Fibroblast of pulmonary artery (primary cell): ENCODE measurements around the gene GIMAP7.
"Not testable (repeated sequence)": the region's sequence is repeated elsewhere in the genome, so short reads cannot be mapped to it uniquely, and the experiment has no call there.

Source experiments
- DNase-seq: peaks from one replicate; pipeline ENCODE4 v3.0.0-alpha.2; 2010; ENCODE audit warnings: low read depth
- H3K4me3 ChIP-seq: replicated peaks from 2 replicates; pipeline ENCODE4 v1.5.1; 2011; ENCODE audit warnings: low read depth, mild to moderate bottlenecking, control low read depth, low read length, moderate library complexity
- CTCF ChIP-seq: IDR thresholded peaks from 2 replicates; pipeline ENCODE4 v1.5.1; 2011; ENCODE audit warnings: mild to moderate bottlenecking, control low read depth, low read length, inconsistent platforms; ENCODE audit errors: missing control alignments

GIMAP7 gene

DNA sequence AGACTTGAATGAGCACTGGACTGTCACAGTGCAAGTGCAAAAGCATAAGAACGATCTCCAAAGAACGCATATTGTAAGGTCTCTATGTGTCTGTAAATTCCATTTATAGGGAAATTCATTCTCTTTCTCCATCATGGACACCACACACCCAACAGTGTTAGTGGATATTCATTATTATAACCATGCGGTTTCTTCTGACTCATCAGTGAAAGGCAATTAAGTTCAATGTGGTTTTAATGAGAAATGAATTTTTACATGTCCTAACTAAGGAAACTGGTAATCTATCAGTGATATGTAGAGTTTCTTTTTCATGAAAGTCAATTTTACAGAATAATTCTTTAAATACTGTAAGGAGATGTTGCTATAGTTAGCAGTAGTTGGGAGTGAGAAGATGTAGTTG lies 38.4 kb upstream of the GIMAP7 start:
- no peak for TF ChIP-seq CTCF
- H3K4me3 ChIP-seq: no peak overlapping the region

GRCh38 chr7:150476819-150477631 lies 37.6 kb upstream of the GIMAP7 start:
- DNase-seq: no peak

More for the DNA sequence above, 38.4 kb upstream of the GIMAP7 start:
- DNase-seq: no peak

DNA sequence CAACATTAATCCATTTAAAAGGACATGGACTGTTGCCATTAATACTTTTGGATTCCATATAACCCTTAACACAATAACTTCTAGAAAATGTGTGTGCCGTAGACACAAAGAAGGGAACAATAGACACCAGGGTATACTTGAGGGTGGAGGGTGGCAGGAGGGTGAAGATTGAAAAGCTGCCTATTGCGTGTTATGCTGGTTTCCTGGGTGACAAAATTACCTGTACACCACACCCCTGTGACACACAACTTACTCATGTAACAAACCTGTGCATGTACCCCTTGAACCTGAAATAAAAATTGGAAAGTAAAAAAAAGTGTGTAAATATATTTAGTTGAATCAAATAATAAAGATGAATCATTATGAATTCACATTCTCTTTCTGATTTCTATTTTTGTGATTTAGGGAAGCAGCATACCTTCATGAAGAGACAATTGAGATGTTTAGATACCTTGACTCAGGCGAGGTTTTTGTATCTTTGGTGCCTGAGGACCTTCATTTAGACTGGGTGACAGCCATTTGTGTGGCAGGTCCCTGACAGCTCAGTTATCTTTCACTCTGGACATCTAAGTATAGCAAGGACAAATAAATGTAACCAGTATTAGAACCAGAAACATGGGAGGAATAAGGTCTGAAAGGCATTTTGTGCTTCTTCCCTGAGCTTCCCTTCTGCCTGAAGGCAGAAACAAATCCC lies 35.5 kb upstream of the GIMAP7 start:
- no peak overlapping the region for H3K4me3 ChIP-seq
- DNase-seq: no peak
- TF ChIP-seq CTCF: no peak

More at GRCh38 chr7:150476819-150477631, 37.6 kb upstream of the GIMAP7 start:
- TF ChIP-seq CTCF: no peak
- no peak overlapping the region for H3K4me3 ChIP-seq

DNA sequence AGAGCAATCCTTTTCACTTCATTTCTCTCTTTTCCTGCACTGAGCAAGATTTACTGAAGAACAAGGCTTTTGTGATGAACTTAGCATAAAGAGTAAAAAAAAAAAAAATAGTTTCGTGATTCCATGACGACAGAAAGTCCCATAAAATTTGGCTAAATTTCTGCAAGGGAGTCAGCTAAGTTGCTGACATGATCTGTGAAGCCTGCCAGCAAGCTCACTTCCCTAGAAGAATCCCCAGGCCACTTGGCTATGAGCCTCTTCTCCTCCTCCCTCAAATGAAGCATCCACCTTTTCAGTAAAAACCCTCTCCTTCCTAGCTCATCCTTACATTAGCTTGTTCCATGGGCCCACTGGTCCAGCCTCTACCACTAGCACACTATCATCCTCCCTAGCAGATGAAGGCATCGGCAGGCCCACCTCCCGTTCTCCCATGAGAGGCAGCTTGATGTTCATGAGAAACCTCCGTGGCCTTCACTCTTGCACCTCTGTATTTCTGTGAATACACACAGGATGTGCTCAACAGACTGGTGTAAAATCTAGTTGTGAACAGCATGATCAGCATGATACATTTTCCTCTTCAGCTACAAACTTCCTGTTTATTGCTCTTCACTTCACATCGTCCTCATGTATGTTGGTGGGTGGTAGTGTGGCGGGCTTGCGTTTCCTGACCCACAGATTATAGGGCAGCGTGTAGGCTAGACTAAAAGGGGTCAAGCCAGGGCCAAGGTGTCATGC lies 33.3 kb upstream of the GIMAP7 start:
- DNase-seq: no peak
- no peak overlapping the region for H3K4me3 ChIP-seq
- TF ChIP-seq CTCF: no peak

DNA sequence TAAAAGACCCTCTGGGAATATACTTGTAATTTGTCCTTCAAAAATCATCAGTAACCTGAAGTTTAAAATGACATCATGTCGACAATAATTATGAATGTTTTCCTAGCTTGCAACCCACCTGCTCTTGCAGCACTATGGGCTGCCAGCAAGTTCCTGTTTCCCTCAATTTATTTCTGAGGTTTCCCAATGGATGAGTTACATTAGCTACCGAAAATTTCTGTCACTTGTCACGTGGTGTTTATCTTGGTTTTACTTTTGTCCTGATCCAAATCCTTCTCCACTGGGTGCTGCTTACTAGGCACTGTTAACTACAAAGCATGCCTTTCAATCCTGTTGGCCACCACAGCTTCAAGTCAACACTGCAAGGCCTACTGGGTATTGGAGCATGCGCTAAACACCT lies 32.8 kb upstream of the GIMAP7 start:
- H3K4me3 ChIP-seq: no peak overlapping the region
- no peak for DNase-seq
- TF ChIP-seq CTCF: no peak

DNA sequence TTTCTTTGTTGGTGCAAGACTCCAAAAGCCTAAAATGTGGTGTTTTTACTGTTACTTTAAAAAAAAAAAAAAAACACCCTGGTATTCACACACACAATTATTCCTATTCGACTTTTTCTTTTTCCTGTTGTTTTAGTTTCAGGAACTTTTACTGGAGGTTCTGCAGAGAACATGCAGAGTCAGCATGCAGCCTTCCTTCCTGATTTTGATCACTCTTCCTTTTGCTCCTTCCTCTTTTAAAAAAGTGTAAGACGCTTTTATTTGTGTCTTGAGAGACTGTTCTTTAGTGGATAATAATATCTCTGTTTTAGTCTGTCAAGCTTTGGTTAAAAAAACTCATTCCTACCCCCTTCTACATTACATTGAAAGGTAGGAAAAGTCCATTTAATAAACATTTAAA lies 31.2 kb upstream of the GIMAP7 start:
- DNase-seq, H3K4me3 ChIP-seq: not testable (repeated sequence)

- not testable (repeated sequence) for H3K4me3 ChIP-seq, DNase-seq
Measured at GRCh38 chr7:150484071-150484470, 30.6 kb upstream of the GIMAP7 start.
